RPMI8226 (cell line): ENCODE results near the gene CELSR1.

Experiments used
- DNase-seq: peaks from one replicate; pipeline ENCODE4 v3.0.0-alpha.2; 2015

CELSR1 gene

DNA sequence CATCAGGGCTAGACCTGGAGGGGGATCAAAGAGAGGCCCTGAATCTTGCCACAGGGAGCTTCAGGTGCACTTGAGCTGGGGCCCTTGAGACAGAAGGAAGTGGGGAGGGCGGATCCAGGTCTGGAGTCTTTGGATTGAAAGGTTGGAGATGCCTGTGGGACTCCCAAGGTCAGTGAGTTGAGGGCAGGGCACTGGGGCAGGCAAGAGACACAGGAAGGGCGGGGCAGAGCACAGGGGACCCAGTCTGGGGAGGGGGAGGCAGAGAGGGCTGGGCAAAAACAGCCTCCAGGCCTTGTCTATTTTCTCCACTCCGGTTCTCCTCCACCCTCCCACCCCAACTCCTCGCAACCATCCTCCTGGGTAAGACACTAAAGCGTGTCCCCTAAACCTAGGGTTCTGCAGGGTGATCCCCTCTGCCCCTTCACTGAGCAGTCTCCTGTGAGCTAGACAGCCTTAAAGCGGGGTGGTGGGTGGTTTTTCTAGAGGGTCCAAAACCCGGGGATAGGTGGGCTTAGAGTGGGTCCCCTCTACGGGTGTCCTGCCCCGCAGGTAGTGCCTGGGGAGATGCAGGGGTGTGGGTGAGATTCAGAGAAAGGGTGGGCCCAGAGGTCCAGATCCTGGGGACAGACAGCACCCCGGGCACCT, 38.6 kb upstream of the CELSR1 start:
- no peak for DNase-seq

DNA sequence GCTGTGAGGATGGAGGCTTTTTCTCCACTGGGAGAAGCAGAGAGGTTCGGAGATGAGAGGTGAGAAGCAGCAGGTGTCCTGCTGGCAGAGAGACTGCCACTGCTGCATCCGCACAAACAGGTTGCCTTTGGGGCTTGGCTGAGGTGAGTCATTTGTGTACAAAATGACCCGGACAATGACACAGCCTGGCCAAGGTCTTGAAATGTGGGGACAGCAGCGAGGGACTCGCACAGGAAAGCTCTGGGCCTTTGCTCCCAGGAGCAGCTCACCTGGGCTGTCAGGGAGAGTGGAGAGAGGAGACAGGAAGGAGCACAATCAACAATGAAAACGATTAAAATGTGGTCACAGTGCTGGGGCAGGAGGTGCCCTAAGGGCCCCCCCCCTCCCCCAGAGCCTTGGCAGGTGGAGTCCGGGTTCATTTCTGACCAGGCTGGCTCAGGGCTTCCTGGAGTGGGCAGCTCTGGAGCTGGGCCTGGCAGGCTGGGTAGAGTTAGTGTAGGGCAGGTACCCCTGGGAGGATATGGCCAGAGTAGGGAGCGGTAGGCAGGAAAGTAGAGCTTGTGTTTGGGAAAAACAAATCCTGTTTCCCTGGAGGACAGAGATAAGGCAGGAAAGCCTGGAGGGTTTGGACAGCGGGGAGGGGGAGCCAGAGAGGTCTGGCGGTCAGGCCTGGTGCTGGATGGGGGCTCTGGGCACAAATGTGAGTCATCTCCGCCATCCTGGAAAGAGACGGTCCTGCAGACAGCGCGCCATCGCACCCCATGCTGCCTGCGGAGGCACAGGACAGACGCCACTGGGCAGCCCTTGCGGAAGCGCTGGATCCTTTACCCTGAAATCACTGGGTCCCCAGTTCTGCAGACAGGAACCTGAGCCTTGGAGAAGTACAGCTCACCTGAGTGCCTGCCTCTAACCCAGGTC, 37.8 kb upstream of the CELSR1 start:
- peak; percentile 63 for DNase-seq

DNA sequence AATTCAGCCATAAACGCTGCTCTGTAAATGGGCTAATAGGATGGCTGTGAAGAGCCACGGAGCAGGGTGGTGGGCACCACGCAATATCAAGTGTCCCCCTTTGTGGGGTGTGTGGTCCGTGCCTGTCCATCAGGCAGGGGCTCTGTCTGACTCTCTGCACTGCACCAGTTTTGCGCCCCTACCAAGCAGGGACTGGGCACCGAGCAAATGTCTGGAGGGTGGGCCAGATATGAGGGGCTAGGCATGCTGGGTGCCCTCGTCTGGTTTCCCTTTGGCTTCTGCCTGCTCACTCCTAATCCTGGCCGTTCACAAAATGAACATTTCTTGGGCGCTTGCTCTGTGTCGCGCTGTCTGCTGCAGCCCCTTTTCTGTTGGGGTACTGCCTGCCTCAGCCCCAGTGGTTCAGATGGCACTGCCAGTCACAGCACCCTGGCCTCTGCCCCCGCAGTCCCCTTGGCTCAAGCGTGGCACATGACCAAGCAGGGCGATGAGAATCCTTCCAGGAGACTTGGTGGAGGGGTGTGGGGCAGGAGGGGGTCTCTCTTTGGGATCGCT, 37.1 kb upstream of the CELSR1 start:
- DNase-seq: no peak

DNA sequence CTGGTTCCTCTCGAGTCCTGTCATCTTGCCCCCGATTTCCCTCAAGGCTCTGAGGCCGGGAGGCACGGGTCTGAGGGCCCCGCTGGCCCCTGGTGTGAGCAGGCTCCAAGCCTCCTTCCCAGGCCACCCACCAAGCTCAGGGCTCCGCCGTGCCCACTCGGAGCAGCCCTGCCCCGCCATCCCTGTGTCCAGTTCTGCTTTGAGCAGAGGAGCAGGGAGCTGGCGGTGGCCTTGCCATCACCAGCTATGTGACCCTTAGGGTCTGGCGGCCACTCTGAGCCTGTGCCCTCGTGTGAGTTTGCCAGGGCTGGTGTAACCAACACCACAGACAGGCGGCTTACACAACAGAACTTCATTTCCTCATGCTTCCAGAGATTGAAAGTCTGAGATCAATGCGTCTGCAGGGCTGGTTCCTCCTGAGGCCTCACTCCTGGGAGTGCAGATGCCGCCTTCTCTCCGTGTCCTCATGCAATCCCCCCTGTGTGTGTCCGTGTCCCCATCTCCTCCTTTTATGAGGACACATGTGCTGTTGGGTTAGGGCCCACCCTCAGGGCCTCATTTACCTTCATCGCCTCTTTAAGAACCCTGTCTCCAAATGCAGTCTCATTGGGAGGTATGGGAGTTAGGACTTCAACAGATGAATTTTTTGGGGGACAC, 36.5 kb upstream of the CELSR1 start:
- no peak for DNase-seq

DNA sequence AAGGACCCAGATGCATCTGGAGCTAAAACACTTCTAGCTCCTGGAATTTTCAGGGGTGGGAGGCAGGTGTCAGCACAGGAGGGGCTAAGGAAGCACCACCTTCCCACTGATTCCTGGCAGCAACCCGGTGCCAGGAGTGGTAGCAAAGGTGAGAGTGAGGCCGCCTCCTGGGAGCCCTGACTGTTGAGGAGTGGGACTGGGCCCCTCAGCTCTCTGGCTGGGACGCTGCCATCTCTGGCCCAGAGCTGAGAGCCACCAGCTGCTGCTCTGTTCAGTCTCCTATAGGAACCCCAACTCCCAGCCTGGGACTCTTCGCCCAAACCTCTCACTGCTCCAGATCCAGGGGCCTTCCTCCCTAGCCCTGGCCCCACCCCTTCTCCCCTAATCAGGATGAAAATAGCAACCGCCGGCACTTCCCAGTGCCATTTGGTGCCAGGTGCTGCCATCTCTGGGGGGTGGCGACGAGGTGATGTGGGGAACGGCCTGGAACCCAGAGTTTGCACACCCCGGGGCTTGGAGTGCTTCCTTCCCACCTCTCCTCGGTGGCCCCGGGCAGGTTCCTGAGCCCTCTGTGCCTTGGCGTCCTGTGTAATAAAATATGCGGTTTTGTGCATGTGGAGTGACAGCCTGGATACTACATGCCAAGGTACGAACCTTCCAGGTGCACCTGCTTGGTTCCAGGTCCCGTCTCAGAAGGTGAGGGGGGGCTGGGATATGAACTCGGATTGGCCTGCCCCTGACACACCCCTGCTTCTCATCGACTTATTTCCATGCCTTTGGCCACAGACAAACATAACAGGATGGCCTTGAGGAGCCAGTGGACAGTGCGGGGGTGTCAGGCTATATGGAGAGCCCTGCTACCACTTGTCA, 35.7 kb upstream of the CELSR1 start:
- DNase-seq: no peak

DNA sequence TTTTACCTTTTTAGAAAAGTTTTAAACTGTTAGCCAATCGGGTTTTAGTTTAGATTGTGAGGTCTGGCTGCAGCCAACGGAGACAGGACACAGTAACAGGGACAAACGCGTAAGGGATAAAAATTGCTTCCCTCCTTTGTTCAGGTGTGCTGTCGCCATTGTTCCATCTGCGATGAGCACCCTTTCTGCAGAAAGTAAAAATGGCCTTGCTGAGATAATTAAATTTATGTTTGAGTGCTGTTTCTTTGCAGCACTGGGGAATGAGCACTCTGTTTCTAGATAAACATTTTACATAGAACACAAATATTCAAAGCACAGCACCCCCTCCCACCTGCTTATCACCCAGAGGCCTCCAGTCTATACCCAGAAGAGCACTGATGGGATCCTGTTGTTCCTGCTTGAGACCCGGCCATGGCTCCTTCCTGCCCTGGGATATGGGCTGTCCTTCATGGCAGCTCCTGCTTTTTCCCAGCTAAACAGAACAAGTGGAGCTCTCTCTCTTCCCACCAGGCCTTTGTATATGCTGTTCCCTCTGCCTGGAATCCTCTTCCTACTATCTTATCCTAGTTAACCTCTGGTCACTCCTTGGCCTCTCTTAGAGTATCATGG, 34.3 kb upstream of the CELSR1 start:
- DNase-seq: no peak

DNA sequence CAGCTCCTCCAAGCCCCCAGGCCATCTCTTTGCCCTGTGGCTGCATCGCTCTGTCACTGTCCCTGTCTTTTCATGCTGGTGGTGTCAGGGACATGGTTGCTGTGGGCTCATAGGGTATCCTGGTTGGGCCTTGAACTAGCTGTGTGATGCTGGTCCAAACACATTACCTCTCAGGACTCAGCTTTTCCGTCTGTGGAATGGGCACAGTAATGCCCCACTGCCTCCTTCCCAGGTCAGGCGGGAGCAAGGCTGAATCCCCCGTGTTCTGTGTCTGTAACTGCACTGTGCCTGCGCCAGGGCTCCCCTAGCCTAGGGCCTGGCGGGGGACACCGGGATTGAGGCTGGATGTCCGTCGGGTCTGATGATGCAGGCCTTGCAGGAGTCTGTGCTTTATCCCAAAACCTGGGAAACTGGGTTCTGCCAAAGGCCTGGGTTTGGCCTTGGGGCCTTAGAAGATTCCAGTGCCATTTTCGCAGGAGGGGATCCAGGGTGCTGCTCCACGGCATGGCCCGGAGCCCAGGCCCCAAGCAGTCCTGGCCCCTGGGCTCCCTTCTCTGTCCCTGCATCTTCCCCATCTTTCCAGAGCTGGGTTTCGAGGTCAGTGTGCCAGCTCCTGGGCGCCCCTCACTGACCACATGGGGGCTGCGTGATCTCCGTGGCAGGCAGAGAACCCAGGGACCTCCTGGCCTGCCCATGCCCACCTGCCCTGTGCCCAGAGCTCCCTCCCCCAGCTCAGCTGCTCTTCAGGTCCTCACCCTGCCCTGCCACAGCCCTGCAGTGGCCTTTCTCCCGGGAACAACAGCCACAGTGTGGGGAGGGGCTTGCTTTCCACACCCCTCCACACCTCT, 32.7 kb upstream of the CELSR1 start:
- DNase-seq: no peak

DNA sequence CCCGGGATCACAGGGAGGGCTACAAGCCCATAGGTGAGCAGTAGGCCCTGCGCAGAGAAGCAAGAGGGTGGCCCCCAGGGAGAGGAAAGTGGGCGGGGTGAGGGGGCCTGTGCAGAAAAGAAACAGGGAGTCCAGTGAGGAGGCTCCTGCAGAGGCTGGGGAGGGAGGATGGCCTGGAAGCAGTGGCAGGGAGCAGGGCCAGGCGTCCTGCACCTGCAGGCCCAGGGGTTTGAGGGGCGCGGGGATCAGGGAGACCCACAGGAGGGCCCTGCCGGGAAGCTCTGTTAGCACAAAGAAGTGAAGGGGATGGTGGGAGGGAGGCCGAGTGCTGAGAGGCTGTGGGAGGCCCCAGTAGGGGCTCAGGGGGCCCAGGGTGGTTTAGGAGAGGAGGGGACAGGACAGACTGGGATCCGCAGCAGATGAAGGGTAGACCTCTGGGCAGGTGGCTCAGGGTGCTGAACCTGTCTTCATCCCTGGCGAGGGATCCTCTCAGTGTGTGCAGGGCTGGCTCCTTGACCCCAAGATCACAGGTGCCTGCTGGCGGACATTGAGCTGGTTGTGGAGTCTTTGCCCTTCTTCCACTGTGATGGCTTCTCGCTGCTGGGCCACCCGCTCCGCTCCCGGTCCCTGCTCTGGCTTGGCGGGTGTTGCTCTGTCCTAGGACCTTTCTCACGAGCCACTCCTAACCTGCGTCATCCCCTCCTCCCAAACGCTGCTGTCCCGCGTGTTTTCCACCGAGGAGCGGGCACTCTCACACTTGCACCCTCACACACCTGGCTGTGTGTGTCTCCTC, 31.8 kb upstream of the CELSR1 start:
- no peak for DNase-seq

DNA sequence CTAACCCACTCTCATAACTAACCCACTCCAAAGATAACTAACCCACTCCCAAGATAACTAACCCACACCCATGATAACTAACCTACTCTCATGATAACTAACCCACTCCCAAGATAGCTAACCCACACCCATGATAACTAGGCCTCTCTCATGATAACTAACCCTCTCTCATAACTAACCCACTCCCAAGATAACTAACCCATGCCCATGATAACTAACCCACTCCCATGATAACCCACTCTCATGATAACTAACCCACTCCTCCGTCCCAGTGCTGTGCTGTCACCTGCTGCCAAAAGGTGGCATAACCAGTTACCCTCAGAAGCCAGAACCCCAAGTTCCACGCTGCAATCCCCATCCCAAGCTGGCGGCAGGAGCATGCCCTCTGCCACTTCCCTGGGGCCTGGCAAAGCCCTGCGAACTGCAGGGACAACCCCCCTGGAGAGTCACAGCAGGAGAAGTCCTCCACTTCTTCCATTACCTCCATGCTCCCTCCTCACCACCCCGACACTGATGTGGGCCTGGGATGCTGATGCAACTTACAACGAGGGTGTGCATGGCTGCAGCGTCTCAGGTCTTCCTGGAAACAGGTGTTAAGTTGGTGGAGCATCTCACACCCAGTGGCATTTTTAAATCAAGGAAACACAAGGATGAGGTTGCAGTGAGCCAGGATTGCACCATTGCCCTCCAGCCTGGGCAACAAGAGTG, 30.8 kb upstream of the CELSR1 start:
- DNase-seq: no peak

DNA sequence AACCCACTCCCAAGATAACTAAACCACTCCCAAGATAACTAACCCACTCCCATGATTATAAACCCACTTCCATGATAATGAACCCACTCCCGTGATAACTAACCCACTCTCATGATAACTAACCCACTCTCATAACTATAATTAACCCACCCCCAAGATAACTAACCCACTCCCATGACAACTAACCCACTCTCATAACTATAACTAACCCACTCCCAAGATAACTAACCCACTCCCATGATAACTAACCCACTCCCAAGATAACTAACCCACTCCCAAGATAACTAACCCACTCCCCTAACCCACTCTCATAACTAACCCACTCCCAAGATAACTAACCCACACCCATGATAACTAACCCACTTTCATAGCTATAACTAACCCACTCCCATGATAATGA, 30.1 kb upstream of the CELSR1 start:
- DNase-seq: no peak

DNA sequence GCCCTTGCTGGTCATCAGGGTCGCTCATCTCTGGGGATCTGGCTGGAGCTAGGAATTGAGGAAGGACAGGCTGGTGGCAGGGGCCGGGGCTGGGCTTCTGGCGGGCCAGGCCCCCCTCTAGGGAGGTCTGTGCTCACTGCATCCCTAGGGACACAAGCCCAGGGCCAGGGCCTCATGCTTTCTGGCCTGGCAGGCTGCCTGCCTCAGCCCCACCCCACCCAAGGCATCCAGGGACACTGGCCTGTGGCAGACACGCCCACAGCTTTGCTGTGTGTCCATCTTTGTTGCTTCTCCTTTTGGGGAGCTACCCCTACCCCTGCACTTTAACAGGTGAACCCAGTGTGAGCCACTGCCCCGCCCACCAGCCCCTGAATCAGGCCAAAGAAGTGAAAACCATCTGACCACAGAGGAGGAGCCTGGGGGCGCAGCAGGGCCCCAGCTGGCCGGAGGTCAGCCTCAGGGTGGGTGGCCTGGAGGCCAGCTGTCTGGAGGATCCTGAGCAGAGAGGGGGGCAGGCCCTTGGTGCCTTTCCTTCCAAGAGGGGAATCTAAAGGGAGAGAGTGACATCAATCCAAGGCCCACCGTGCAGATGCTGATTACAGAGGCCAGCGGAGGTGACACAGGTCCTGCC, 26.8 kb upstream of the CELSR1 start:
- peak; percentile 11 for DNase-seq

DNA sequence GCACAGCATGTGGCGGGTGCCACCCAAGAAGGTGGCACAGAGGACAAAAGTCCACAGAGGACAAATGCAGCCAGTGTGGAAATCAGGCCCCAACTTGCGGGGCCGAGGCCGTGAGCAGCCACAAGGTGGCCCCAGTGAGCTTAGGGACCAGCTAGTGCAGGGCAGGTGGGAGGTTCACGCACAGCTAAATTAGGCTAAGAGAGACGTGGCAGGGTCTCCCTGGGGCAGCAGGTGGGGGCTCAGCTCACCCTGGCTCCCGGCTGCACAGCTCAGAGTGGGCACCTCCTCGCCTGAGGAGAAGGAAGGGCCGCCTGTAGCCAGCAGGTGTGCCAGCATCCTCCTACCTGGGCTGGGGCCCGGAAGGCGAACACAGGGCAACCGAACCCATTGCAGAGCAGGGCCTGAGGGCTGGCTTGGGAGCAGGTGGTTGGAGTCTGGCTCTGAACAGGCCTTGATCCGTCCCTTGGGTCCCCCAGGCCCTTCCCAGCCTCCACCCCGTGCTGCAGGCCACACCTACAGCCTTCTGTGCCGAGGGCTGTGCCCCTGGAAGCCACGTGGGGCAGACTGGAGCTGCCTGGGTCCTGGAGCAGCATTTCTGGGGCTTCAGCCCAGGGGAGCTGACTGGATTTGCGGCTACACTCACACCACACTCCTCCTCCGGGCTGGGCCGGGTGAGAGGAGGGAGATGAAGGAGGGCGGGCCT, 26.1 kb upstream of the CELSR1 start:
- DNase-seq: peak; percentile 88

DNA sequence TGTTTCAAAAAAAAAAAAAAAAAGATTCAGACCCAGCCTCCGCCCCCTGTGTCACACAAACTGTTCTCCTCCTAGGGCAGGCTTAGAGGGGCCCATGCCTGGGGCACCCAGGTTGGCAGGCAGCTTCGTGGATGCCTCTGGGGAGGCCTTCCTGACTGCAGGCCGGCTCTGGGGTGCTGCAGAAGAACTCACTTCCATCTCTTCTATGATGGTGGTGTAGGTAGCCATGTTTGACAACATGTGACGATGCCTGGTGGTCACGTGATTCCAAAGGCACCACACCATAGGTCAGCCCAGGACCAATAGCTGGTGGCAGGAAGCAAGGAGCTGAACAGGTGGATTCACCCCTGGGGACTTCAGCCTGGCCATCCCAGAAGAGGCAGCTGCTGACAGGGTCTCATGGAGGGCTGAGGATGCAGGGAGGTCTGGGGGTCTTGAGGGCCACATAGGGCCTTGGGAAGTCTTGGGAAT, 24.1 kb upstream of the CELSR1 start:
- DNase-seq: peak; percentile 54

DNA sequence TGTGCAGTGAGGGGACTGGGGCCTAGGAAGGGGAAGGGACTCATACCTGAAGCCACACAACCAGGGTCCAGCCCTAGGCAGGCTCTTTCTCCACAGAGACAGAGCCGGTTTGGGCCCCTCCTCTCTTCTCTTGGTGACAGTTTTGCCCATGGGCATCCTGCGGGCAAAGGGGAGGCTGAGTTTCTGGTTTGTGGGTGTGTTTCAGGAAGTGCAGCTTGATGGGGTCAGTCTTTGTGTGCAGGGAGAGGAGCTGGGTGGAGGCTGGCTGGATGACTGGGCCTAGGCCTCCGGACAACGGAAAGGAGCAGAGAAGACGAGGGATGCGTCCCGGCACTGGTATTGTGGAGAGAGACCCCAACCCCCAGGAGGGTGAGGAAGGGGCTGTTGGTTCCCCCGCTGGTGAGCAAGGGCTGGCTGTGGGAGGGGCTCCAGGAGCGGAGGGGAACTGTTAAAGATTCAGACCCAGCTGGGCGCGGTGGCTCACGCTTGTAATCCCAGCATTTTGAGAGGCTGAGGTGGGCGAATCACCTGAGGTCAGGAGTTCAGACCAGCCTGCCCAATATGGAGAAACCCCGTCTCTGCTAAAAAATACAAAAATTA, 23.4 kb upstream of the CELSR1 start:
- no peak for DNase-seq

DNA sequence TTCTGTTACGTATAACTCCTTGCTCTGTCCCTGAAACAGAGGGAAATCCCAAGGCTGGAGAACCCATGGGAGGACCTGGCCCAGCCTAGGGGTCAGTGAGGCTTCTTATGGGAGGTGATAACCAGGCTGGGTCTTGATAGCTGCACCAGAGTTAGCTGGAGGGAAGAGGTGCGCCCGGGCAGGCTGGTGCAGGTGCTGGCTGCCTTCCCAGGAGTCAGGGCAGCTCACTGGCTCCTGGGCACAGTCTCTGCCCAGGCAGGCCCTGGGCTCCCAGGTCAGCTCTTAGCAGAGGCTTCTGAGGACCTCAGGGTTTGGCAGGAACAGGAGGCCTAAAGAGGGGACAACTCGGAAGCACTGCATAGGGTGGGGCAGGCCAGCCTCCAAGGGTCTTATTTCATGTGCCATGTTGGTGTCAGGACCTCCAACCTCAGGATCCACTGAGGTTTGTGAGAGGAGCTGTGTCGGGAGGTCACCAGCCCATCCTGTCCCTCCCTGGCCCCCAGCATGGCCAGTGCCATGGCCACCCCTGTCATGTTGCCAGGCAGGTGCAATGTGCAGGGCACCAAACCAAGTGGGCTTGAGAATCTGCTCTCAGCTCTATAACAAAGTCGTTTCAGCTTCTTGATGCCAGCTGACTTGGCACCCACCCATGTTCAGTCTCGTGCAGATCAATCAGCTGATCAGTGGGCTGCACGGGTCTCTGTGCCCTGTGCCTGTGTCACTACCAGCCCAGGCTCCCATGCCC, 20.5 kb upstream of the CELSR1 start:
- DNase-seq: no peak

DNA sequence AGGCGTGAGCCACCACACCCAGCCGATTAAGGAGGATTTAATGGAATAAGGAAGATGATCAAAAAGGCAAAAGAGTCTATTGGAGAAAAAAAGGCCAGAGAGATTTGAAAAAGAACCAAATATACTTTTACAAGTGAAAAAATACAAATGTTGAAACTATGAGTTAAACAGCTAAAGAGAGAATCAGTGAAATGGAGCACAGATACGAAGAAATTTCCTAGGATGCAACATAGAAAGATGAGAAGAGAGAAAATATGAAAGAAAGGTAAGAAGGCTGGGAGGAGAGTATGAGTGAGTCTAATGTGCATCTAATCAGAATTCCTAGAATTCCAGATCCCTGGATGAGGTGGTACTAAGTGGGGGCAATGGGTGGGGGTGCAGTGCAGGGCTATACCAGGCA, 19.4 kb upstream of the CELSR1 start:
- no peak for DNase-seq

DNA sequence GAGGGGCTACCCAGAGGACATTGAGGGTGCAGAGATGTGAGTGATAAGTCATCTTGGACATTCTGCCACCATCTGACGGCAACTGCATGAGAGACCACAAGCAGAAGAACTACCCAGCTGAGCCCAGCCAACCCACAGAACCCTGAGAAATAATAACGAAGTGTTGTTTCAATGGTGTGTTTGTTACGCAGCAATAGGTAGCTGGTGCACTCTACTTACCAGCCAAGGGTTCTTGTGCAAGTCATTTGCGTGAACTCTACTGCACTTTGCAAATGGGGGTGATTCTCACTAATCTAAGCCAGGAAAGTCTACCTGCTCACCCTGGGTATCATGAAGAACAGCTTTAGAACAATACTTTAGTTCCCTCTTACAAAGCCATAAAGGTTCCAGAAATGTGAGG, 15.8 kb upstream of the CELSR1 start:
- DNase-seq: no peak
